Ishikawa (cell line): Measurements from ENCODE around the gene SLC26A6.

Source experiments
- CEBPB ChIP-seq: IDR thresholded peaks from 2 replicates; pipeline ENCODE4 v1.6.1; 2012
- CREB1 ChIP-seq: IDR thresholded peaks from 2 replicates; pipeline ENCODE4 v1.6.1; 2012; ENCODE audit warnings: low read depth
- EGR1 ChIP-seq: IDR thresholded peaks from 2 replicates; pipeline ENCODE4 v1.6.1; 2012
- EP300 ChIP-seq: IDR thresholded peaks from 2 replicates; pipeline ENCODE4 v1.6.1; 2012; ENCODE audit warnings: borderline replicate concordance
- FOXM1 ChIP-seq: IDR thresholded peaks from 2 replicates; pipeline ENCODE4 v1.6.1; 2012; ENCODE audit warnings: low read depth, borderline replicate concordance
- NFIC ChIP-seq: IDR thresholded peaks from 2 replicates; pipeline ENCODE4 v1.6.1; 2012
- RAD21 ChIP-seq: IDR thresholded peaks from 2 replicates; pipeline ENCODE4 v1.6.1; 2012; ENCODE audit warnings: low read depth
- TAF1 ChIP-seq: IDR thresholded peaks from 2 replicates; pipeline ENCODE4 v1.6.1; 2012; ENCODE audit warnings: low read depth, mild to moderate bottlenecking
- TCF12 ChIP-seq: IDR thresholded peaks from 2 replicates; pipeline ENCODE4 v1.6.1; 2012; ENCODE audit warnings: low read depth
- TEAD4 ChIP-seq: IDR thresholded peaks from 2 replicates; pipeline ENCODE4 v1.6.1; 2012
- YY1 ChIP-seq: IDR thresholded peaks from 2 replicates; pipeline ENCODE4 v1.6.1; 2012; ENCODE audit warnings: low read depth
- ZBTB7A ChIP-seq: IDR thresholded peaks from 2 replicates; pipeline ENCODE4 v1.6.1; 2012; ENCODE audit warnings: low read depth
- TF ChIP-seq, protein P1 (sequence below): IDR thresholded peaks from 2 replicates; pipeline ENCODE4 v1.6.1; 2012
- TF ChIP-seq, protein P2 (sequence below): IDR thresholded peaks from 2 replicates; pipeline ENCODE4 v1.6.1; 2012
- TF ChIP-seq, protein P3 (sequence below): IDR thresholded peaks from 2 replicates; pipeline ENCODE4 v1.6.1; 2012; ENCODE audit warnings: low read depth, mild to moderate bottlenecking

Gene SLC26A6

DNA sequence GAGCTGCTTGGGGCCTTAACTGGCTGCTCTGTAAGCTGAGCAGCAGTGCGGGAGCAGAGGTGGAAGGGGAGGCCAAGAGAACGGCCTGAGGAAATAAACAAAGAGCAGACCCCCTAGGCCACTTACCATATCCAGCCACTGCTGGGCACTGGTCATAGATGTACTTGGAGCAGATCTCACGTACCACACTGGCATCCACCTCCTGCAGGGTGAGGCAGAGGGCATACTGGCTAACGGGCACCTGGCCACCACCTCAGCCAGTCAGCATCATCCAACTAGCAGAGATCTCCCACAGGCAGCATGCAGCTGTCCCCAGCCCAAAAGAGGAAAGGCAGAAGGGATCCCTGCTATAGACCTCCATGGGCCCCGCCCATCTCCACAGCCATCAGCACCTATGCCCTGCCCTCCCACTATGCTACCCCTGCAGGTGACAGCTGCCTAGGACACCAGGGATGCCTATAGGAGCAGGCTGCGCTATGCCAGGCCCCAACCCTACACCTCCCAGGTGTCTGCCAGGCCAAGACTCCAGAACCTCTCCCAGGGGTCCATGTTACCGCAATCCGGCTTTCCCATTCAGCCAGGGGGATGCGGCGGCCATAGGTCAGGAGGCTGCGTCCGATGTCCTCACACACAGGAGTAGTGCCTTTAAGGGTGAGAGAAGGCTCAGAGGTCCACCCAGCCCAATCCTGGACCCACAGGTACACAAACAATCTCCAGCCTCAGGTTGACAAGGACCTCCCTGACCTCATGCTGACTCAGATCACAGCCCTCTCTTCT, 35.6 kb downstream of the SLC26A6 start:
- TF ChIP-seq, protein P1, sequence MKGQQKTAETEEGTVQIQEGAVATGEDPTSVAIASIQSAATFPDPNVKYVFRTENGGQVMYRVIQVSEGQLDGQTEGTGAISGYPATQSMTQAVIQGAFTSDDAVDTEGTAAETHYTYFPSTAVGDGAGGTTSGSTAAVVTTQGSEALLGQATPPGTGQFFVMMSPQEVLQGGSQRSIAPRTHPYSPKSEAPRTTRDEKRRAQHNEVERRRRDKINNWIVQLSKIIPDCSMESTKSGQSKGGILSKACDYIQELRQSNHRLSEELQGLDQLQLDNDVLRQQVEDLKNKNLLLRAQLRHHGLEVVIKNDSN: no peak
- TF ChIP-seq EP300 (no peak), EGR1 (no peak), TEAD4 (no peak), CREB1 (no peak), CEBPB (no peak), NFIC (no peak), TAF1 (no peak), RAD21 (no peak), TCF12 (no peak), FOXM1 (no peak), YY1 (no peak), ZBTB7A (no peak)
- TF ChIP-seq, protein P2, sequence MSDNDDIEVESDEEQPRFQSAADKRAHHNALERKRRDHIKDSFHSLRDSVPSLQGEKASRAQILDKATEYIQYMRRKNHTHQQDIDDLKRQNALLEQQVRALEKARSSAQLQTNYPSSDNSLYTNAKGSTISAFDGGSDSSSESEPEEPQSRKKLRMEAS: no peak
- TF ChIP-seq, protein P3, sequence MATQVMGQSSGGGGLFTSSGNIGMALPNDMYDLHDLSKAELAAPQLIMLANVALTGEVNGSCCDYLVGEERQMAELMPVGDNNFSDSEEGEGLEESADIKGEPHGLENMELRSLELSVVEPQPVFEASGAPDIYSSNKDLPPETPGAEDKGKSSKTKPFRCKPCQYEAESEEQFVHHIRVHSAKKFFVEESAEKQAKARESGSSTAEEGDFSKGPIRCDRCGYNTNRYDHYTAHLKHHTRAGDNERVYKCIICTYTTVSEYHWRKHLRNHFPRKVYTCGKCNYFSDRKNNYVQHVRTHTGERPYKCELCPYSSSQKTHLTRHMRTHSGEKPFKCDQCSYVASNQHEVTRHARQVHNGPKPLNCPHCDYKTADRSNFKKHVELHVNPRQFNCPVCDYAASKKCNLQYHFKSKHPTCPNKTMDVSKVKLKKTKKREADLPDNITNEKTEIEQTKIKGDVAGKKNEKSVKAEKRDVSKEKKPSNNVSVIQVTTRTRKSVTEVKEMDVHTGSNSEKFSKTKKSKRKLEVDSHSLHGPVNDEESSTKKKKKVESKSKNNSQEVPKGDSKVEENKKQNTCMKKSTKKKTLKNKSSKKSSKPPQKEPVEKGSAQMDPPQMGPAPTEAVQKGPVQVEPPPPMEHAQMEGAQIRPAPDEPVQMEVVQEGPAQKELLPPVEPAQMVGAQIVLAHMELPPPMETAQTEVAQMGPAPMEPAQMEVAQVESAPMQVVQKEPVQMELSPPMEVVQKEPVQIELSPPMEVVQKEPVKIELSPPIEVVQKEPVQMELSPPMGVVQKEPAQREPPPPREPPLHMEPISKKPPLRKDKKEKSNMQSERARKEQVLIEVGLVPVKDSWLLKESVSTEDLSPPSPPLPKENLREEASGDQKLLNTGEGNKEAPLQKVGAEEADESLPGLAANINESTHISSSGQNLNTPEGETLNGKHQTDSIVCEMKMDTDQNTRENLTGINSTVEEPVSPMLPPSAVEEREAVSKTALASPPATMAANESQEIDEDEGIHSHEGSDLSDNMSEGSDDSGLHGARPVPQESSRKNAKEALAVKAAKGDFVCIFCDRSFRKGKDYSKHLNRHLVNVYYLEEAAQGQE: no peak

DNA sequence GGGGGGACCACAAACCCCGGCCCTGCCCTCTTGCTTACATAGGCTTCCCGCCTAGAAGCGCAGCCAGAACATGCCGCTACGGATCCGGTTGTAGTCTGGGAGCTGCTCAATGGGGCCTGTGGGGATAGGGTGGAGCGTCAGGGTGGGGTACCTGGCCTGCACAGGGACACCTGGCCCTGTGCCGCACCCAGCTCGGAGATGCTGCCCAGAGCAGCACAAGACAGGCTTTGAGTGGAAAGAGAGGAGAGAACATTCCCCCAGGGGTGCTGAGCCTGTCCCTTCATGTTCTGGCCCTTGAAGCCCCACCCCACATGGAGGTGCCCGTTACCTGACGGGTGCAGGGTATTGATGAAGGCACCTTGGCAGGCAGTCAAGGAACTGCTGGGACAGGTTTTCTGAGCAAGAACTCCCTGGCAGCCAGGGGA, 36.2 kb downstream of the SLC26A6 start:
- TF ChIP-seq YY1 (no peak), TAF1 (no peak), ZBTB7A (no peak), EP300 (no peak), NFIC (no peak), TCF12 (no peak), CEBPB (no peak), RAD21 (no peak)
- TF ChIP-seq, protein P3: no peak

DNA sequence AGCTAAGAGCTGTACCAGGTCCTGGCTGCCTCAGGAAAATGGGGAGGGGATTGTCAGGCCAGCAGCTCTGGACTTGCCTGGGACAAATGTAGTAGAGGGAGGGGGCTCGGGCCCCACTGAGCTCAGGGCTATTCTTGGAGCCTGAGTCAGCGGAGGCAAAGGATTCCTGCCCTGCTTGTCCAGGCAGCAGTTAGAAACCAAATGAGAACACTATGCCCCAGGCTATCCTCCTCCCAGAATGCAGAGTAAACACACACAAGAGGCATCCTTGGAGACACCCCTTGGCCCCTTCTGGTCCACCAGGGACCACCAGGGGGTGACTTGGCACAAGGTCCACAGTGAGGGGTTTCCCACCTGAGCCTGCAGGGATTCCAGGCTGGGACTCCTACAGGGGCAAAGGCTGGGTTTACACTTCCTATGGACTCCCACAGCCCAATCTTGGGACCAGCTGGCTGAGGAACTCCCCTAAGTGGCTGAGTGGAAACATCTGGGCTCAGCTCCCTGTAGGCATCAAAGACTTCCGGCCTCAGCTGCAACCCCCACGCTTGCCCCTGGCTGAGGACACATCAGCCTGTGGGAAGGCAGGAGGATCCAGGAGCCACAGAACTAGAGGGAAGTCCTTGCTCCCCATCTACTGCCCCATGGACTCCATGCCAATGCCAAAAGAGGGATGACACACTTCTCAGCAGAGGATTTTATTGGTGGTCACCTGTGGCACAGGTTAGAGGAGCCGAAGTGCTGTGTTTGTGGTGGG, 36.8 kb downstream of the SLC26A6 start:
- TF ChIP-seq EP300: no peak
- TF ChIP-seq EGR1: no peak
- no peak for TF ChIP-seq YY1
- TF ChIP-seq NFIC: no peak
- no peak for TF ChIP-seq ZBTB7A
- TF ChIP-seq, protein P1: no peak
- no peak for TF ChIP-seq FOXM1
- no peak for TF ChIP-seq TEAD4
- no peak for TF ChIP-seq TCF12
- TF ChIP-seq CREB1: no peak
- TF ChIP-seq, protein P2: no peak
- TF ChIP-seq, protein P3: no peak
- no peak for TF ChIP-seq RAD21

DNA sequence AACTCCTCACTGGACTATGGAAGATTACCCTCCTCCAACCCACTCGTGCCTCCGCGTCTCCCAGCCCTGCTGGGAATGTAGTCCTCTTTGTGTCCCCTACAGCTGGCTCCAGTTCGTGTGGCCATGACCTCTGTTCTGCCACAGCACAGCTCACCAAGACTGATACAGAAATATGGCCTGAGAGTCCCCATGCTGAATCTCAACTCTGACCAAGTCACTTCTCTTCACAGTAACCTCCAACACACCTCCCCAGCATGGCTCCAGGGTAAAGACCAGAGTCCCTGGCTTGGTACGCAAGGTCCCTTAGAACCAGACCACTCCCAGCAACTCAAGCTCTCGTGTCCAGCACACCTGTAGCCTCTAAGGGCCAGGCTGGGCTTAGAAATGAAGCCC, 37.9 kb downstream of the SLC26A6 start:
- TF ChIP-seq, protein P2: no peak
- TF ChIP-seq NFIC (no peak), RAD21 (no peak), FOXM1 (no peak), TEAD4 (no peak), EGR1 (no peak), ZBTB7A (no peak), EP300 (no peak), TAF1 (no peak), TCF12 (no peak), CEBPB (no peak), CREB1 (no peak), YY1 (no peak)
- TF ChIP-seq, protein P1: no peak
- TF ChIP-seq, protein P3: no peak
